PC-3 (cell line): ENCODE measurements around the gene C1orf198.

ENCODE experiments used
- EZH2 ChIP-seq: fragments of 300-600 bp; sonication (generic); IDR thresholded peaks from one replicate; pipeline ENCODE4 v1.6.1; 2017; ENCODE audit warnings: antibody characterized with exemption, mild to moderate bottlenecking, low read length; ENCODE audit not compliant: unreplicated experiment
- TF ChIP-seq, protein P1 (sequence below): fragments of 300-600 bp; sonication (generic); conservative IDR thresholded peaks from 2 replicates; pipeline ENCODE4 v1.5.1; 2017; ENCODE audit warnings: antibody characterized with exemption, low read depth, mild to moderate bottlenecking, low read length

GRCh38 chr1:230857822-230858221, 10.5 kb downstream of the C1orf198 start:
- TF ChIP-seq, protein P1, sequence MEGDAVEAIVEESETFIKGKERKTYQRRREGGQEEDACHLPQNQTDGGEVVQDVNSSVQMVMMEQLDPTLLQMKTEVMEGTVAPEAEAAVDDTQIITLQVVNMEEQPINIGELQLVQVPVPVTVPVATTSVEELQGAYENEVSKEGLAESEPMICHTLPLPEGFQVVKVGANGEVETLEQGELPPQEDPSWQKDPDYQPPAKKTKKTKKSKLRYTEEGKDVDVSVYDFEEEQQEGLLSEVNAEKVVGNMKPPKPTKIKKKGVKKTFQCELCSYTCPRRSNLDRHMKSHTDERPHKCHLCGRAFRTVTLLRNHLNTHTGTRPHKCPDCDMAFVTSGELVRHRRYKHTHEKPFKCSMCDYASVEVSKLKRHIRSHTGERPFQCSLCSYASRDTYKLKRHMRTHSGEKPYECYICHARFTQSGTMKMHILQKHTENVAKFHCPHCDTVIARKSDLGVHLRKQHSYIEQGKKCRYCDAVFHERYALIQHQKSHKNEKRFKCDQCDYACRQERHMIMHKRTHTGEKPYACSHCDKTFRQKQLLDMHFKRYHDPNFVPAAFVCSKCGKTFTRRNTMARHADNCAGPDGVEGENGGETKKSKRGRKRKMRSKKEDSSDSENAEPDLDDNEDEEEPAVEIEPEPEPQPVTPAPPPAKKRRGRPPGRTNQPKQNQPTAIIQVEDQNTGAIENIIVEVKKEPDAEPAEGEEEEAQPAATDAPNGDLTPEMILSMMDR: no peak
- no peak for TF ChIP-seq EZH2
